ENCODE results near the gene CREB1. TPM values are rescaled to one million over a fixed set of nuclear protein-coding genes. Genes with fewer than 3 reads are reported as not detected.

Gene CREB1
- total RNA-seq, 2 experiments from 2014 or later, result 93.7 to 97.7 TPM

GRCh38 chr2:207505728-207506127, 24.0 kb upstream of the CREB1 start:
- H3K36me3 Mint-ChIP-seq (ENCODE audit: low read depth), result peaks cover 3% of the 10 kb centered on the region

GRCh38 chr2:207506426-207506825, 23.3 kb upstream of the CREB1 start:
- CTCF ChIA-PET, result interaction anchor here (0.7 to 1.7 kb wide), 8 partner anchors 9 to 467 kb away, joined by 3 to 8 read pairs (median 4); no protein-coding TSS in a partner anchor
- intact Hi-C loops (cut with micrococcal nuclease), result loop anchor here (5.0 kb wide), 1 partner anchor 174 kb away; no protein-coding TSS in a partner anchor
- Mint-ChIP-seq H3K9me3 (no peaks in the 10 kb centered on the region), H3K36me3 (ENCODE audit: low read depth) (peaks cover 3% of the 10 kb centered on the region), H3K4me3 (no peak overlapping the region), H3K27ac (peak overlapping the region; percentile 86), H3K27me3 (ENCODE audit: low read depth) (no peaks in the 10 kb centered on the region), H3K4me1 (ENCODE audit: low read depth) (peaks cover 39% of the 10 kb centered on the region)
- DNase-seq, result no peak

More at GRCh38 chr2:207505728-207506127, 24.0 kb upstream of the CREB1 start:
- Mint-ChIP-seq H3K27ac (peak overlapping the region; percentile 86), H3K27me3 (ENCODE audit: low read depth) (no peaks in the 10 kb centered on the region), H3K9me3 (no peaks in the 10 kb centered on the region), H3K4me3 (no peak overlapping the region), H3K4me1 (ENCODE audit: low read depth) (peaks cover 39% of the 10 kb centered on the region)
- peak; percentile 56 for DNase-seq
- intact Hi-C loops (cut with micrococcal nuclease), result loop anchor here (1.0 to 5.0 kb wide), 3 partner anchors 24 to 382 kb away; partner anchors contain the start of gene CREB1
- CTCF ChIA-PET, result interaction anchor here (1.1 to 1.7 kb wide), 2 partner anchors 18 to 21 kb away, joined by 4 to 8 read pairs; no protein-coding TSS in a partner anchor

GRCh38 chr2:207510148-207510547, 19.6 kb upstream of the CREB1 start:
- no peaks in the 10 kb centered on the region for H3K27me3 Mint-ChIP-seq (ENCODE audit: low read depth)
- H3K4me1 Mint-ChIP-seq (ENCODE audit: low read depth), result peaks cover 48% of the 10 kb centered on the region
- intact Hi-C loops (cut with micrococcal nuclease), result no loop called here
- H3K27ac Mint-ChIP-seq, result no peak overlapping the region
- CTCF ChIA-PET, result no interaction called here
- DNase-seq, result no peak
- peaks cover 3% of the 10 kb centered on the region for H3K36me3 Mint-ChIP-seq (ENCODE audit: low read depth)
- H3K9me3 Mint-ChIP-seq, result no peaks in the 10 kb centered on the region
- no peak overlapping the region for H3K4me3 Mint-ChIP-seq

- intact Hi-C loops (cut with micrococcal nuclease), result no loop called here
- no peaks in the 10 kb centered on the region for H3K27me3 Mint-ChIP-seq (ENCODE audit: low read depth)
- H3K27ac Mint-ChIP-seq, result no peak overlapping the region
- H3K36me3 Mint-ChIP-seq (ENCODE audit: low read depth), result peaks cover 3% of the 10 kb centered on the region
- H3K4me1 Mint-ChIP-seq (ENCODE audit: low read depth), result peaks cover 43% of the 10 kb centered on the region
- CTCF ChIA-PET, result no interaction called here
- H3K9me3 Mint-ChIP-seq, result no peaks in the 10 kb centered on the region
- H3K4me3 Mint-ChIP-seq, result no peak overlapping the region
- no peak for DNase-seq
Measured at GRCh38 chr2:207511851-207512250, 17.9 kb upstream of the CREB1 start.

- Mint-ChIP-seq H3K36me3 (ENCODE audit: low read depth) (peaks cover 3% of the 10 kb centered on the region), H3K9me3 (no peaks in the 10 kb centered on the region), H3K4me1 (ENCODE audit: low read depth) (peaks cover 39% of the 10 kb centered on the region), H3K27ac (no peak overlapping the region), H3K4me3 (no peak overlapping the region), H3K27me3 (ENCODE audit: low read depth) (no peaks in the 10 kb centered on the region)
- DNase-seq, result no peak
- intact Hi-C loops (cut with micrococcal nuclease), result no loop called here
- CTCF ChIA-PET, result no interaction called here
Measured at GRCh38 chr2:207512356-207512755, 17.4 kb upstream of the CREB1 start.

- no peak for DNase-seq
- CTCF ChIA-PET, result interaction anchor here (0.5 to 1.3 kb wide), 3 partner anchors 8 to 13 kb away, joined by 3 to 4 read pairs (median 3); no protein-coding TSS in a partner anchor
- peak overlapping the region; percentile 77 for H3K27ac Mint-ChIP-seq
- H3K4me3 Mint-ChIP-seq, result no peak overlapping the region
- peaks cover 39% of the 10 kb centered on the region for H3K4me1 Mint-ChIP-seq (ENCODE audit: low read depth)
- H3K27me3 Mint-ChIP-seq (ENCODE audit: low read depth), result no peaks in the 10 kb centered on the region
- no peaks in the 10 kb centered on the region for H3K36me3 Mint-ChIP-seq (ENCODE audit: low read depth)
- intact Hi-C loops (cut with micrococcal nuclease), result loop anchor here (1.0 kb wide), 1 partner anchor 8 kb away; no protein-coding TSS in a partner anchor
- no peaks in the 10 kb centered on the region for H3K9me3 Mint-ChIP-seq
Measured at GRCh38 chr2:207513551-207514257, 16.1 kb upstream of the CREB1 start.

GRCh38 chr2:207514451-207514850, 15.3 kb upstream of the CREB1 start:
- Mint-ChIP-seq H3K4me1 (ENCODE audit: low read depth) (peaks cover 39% of the 10 kb centered on the region), H3K4me3 (no peak overlapping the region), H3K27ac (peak overlapping the region; percentile 77), H3K36me3 (ENCODE audit: low read depth) (no peaks in the 10 kb centered on the region), H3K27me3 (ENCODE audit: low read depth) (no peaks in the 10 kb centered on the region), H3K9me3 (no peaks in the 10 kb centered on the region)
- intact Hi-C loops (cut with micrococcal nuclease), result no loop called here
- CTCF ChIA-PET, result interaction anchor here (1.1 to 1.2 kb wide), 2 partner anchors 8 to 9 kb away, joined by 3 to 4 read pairs; no protein-coding TSS in a partner anchor
- DNase-seq, result no peak

- no peaks in the 10 kb centered on the region for H3K36me3 Mint-ChIP-seq (ENCODE audit: low read depth)
- peak; percentile 51 for DNase-seq
- peak overlapping the region; percentile 62 for H3K27ac Mint-ChIP-seq
- H3K27me3 Mint-ChIP-seq (ENCODE audit: low read depth), result no peaks in the 10 kb centered on the region
- CTCF ChIA-PET, result interaction anchor here (1.2 kb wide), 1 partner anchor 9 kb away, joined by 3 read pairs; no protein-coding TSS in a partner anchor
- no peak overlapping the region for H3K4me3 Mint-ChIP-seq
- peaks cover 44% of the 10 kb centered on the region for H3K4me1 Mint-ChIP-seq (ENCODE audit: low read depth)
- intact Hi-C loops (cut with micrococcal nuclease), result loop anchor here (1.0 to 5.0 kb wide), 4 partner anchors 8 to 1428 kb away; partner anchors contain the start of genes CREB1 and INO80D
- H3K9me3 Mint-ChIP-seq, result no peaks in the 10 kb centered on the region
Measured at GRCh38 chr2:207515671-207516070, 14.1 kb upstream of the CREB1 start.

- no peaks in the 10 kb centered on the region for H3K27me3 Mint-ChIP-seq (ENCODE audit: low read depth)
- H3K4me1 Mint-ChIP-seq (ENCODE audit: low read depth), result peaks cover 49% of the 10 kb centered on the region
- intact Hi-C loops (cut with micrococcal nuclease), result loop anchor here (5.0 kb wide), 1 partner anchor 1429 kb away; the partner anchor contains the start of gene INO80D
- peak overlapping the region; percentile 13 for H3K27ac Mint-ChIP-seq
- no peaks in the 10 kb centered on the region for H3K9me3 Mint-ChIP-seq
- H3K4me3 Mint-ChIP-seq, result no peak overlapping the region
- CTCF ChIA-PET, result no interaction called here
- no peaks in the 10 kb centered on the region for H3K36me3 Mint-ChIP-seq (ENCODE audit: low read depth)
- DNase-seq, result no peak
Measured at GRCh38 chr2:207516206-207516605, 13.6 kb upstream of the CREB1 start.

GRCh38 chr2:207523005-207523404, 6.8 kb upstream of the CREB1 start:
- Mint-ChIP-seq H3K27ac (no peak overlapping the region), H3K4me1 (ENCODE audit: low read depth) (peaks cover 48% of the 10 kb centered on the region), H3K36me3 (ENCODE audit: low read depth) (peaks cover 7% of the 10 kb centered on the region), H3K4me3 (no peak overlapping the region), H3K27me3 (ENCODE audit: low read depth) (no peaks in the 10 kb centered on the region), H3K9me3 (no peaks in the 10 kb centered on the region)
- CTCF ChIA-PET, result no interaction called here
- no peak for DNase-seq
- intact Hi-C loops (cut with micrococcal nuclease), result no loop called here

- H3K4me1 Mint-ChIP-seq (ENCODE audit: low read depth), result peaks cover 53% of the 10 kb centered on the region
- peak overlapping the region; percentile 14 for H3K4me3 Mint-ChIP-seq
- no peaks in the 10 kb centered on the region for H3K9me3 Mint-ChIP-seq
- CTCF ChIA-PET, result interaction anchor here (0.6 kb wide), 1 partner anchor 65 kb away, joined by 3 read pairs; no protein-coding TSS in a partner anchor
- H3K27ac Mint-ChIP-seq, result peak overlapping the region; percentile 35
- no peak for DNase-seq
- peaks cover 14% of the 10 kb centered on the region for H3K36me3 Mint-ChIP-seq (ENCODE audit: low read depth)
- intact Hi-C loops (cut with micrococcal nuclease), result loop anchor here (1.0 to 5.0 kb wide), 3 partner anchors 10 to 293 kb away; no protein-coding TSS in a partner anchor
- H3K27me3 Mint-ChIP-seq (ENCODE audit: low read depth), result no peaks in the 10 kb centered on the region
Measured at GRCh38 chr2:207525296-207525695, 4.5 kb upstream of the CREB1 start.

GRCh38 chr2:207528980-207529329, 807 bp upstream of the CREB1 start:
- peaks cover 23% of the 10 kb centered on the region for H3K36me3 Mint-ChIP-seq (ENCODE audit: low read depth)
- DNase-seq, result peak; percentile 74
- H3K27me3 Mint-ChIP-seq (ENCODE audit: low read depth), result no peaks in the 10 kb centered on the region
- CTCF ChIA-PET, result no interaction called here
- H3K27ac Mint-ChIP-seq, result peak overlapping the region; percentile 100
- peaks cover 56% of the 10 kb centered on the region for H3K4me1 Mint-ChIP-seq (ENCODE audit: low read depth)
- H3K4me3 Mint-ChIP-seq, result peak overlapping the region; percentile 98
- H3K9me3 Mint-ChIP-seq, result no peaks in the 10 kb centered on the region
- intact Hi-C loops (cut with micrococcal nuclease), result loop anchor here (1.0 to 5.0 kb wide), 14 partner anchors 14 to 1370 kb away; partner anchors contain the start of genes CCNYL1, EEF1B2, FASTKD2 and MDH1B
